Lower leg skin (tissue), 3 donors: ENCODE measurements around the gene MZB1.

Experiments
- CTCF ChIP-seq, 3 donors: fragments of 450-650 bp; IDR thresholded peaks; one replicate each; pipeline ENCODE4 v1.5.1; 2016; ENCODE audit warnings: antibody characterized with exemption in 3 of 3, mild to moderate bottlenecking in 3 of 3, moderate library complexity in 2 of 3
- POLR2A ChIP-seq, 2 donors: fragments of 450-650 bp; IDR thresholded peaks; one replicate each; pipeline ENCODE4 v1.6.1; 2016 to 2017; ENCODE audit warnings: antibody characterized with exemption in 2 of 2, mild to moderate bottlenecking in 1 of 2, moderate library complexity in 1 of 2

GRCh38 chr5:139416651-139417050 lies 26.9 kb upstream of the MZB1 start:
- no peak for TF ChIP-seq CTCF (IDR thresholded peaks at IDR 0.05)
- TF ChIP-seq POLR2A (IDR thresholded peaks at IDR 0.05), result no peak
